SK-N-MC (cell line): ENCODE results near the gene SNX27.

ENCODE experiments used
- DNase-seq: peaks from one replicate; pipeline ENCODE4 v3.0.0-alpha.2; 2011; ENCODE audit warnings: low read depth, low spot score
- H3K27ac ChIP-seq: fragments of 200-600 bp; sonication (generic); 2 replicates; pipeline ENCODE4 v1.5.1; 2016; ENCODE audit warnings: mixed run types
- H3K36me3 ChIP-seq: fragments of 200-600 bp; sonication (generic); 2 replicates; pipeline ENCODE4 v1.6.1; 2017; ENCODE audit warnings: antibody characterized with exemption, low read length, mixed read lengths; ENCODE audit not compliant: insufficient read depth
- H3K4me3 ChIP-seq: fragments of 200-600 bp; sonication (generic); 2 replicates; pipeline ENCODE4 v1.5.1; 2016
- H3K9ac ChIP-seq: fragments of 200-600 bp; sonication (generic); 2 replicates; pipeline ENCODE4 v1.8.0; 2017; ENCODE audit warnings: mixed run types, mixed read lengths; ENCODE audit not compliant: insufficient read length
- H3K9me3 ChIP-seq: fragments of 200-600 bp; sonication (generic); 2 replicates; pipeline ENCODE4 v1.6.1; 2017; ENCODE audit warnings: low read depth, mild to moderate bottlenecking, antibody characterized with exemption, low read length, moderate library complexity, mixed read lengths
- EZH2 ChIP-seq: fragments of 200-600 bp; sonication (generic); IDR thresholded peaks from one replicate; pipeline ENCODE4 v1.6.1; 2017; ENCODE audit warnings: antibody characterized with exemption
- FOXP2 ChIP-seq: optimal IDR thresholded peaks from 2 replicates; pipeline ENCODE3; 2011; ENCODE audit warnings: mild to moderate bottlenecking, moderate library complexity; ENCODE audit not compliant: insufficient read depth; ENCODE audit errors: extremely low read length, control extremely low read depth
- POLR2AphosphoS5 ChIP-seq: IDR thresholded peaks from 2 replicates; pipeline ENCODE4 v1.6.1; 2012; ENCODE audit warnings: mild to moderate bottlenecking, low read depth, low read length, borderline replicate concordance

The SNX27 gene

GRCh38 chr1:151693057-151693651 is 81.3 kb downstream of the SNX27 start:
- TF ChIP-seq EZH2: no peak
- TF ChIP-seq POLR2AphosphoS5: no peak
- TF ChIP-seq FOXP2: no peak
- DNase-seq: no peak
- H3K36me3 ChIP-seq: peaks cover 21% of the 10 kb centered on the region
- no peak overlapping the region for H3K9ac ChIP-seq
- H3K4me3 ChIP-seq: no peak overlapping the region
- H3K27ac ChIP-seq: no peak overlapping the region
- H3K9me3 ChIP-seq: no peaks in the 10 kb centered on the region

GRCh38 chr1:151701515-151701914 is 89.7 kb downstream of the SNX27 start:
- no peak for DNase-seq
- Histone ChIP-seq H3K36me3 (peaks cover 19% of the 10 kb centered on the region), H3K27ac (no peak overlapping the region), H3K9me3 (no peaks in the 10 kb centered on the region), H3K4me3 (no peak overlapping the region), H3K9ac (no peak overlapping the region)
- TF ChIP-seq FOXP2 (no peak), POLR2AphosphoS5 (no peak), EZH2 (no peak)

GRCh38 chr1:151702936-151703335 is 91.1 kb downstream of the SNX27 start:
- Histone ChIP-seq H3K9ac (no peak overlapping the region), H3K27ac (no peak overlapping the region), H3K36me3 (peaks cover 19% of the 10 kb centered on the region), H3K9me3 (no peaks in the 10 kb centered on the region), H3K4me3 (no peak overlapping the region)
- TF ChIP-seq FOXP2 (no peak), EZH2 (no peak), POLR2AphosphoS5 (no peak)
- no peak for DNase-seq

- no peak overlapping the region for H3K4me3 ChIP-seq
- no peak overlapping the region for H3K9ac ChIP-seq
- TF ChIP-seq POLR2AphosphoS5 (no peak), EZH2 (no peak), FOXP2 (no peak)
- no peak overlapping the region for H3K27ac ChIP-seq
- H3K9me3 ChIP-seq: no peaks in the 10 kb centered on the region
- DNase-seq: no peak
- peaks cover 19% of the 10 kb centered on the region for H3K36me3 ChIP-seq
Observed at GRCh38 chr1:151703813-151704212, 92.0 kb downstream of the SNX27 start.

GRCh38 chr1:151704246-151704645 is 92.4 kb downstream of the SNX27 start:
- Histone ChIP-seq H3K9ac (no peak overlapping the region), H3K4me3 (no peak overlapping the region), H3K27ac (no peak overlapping the region)

GRCh38 chr1:151705146-151705545 is 93.3 kb downstream of the SNX27 start:
- Histone ChIP-seq H3K36me3 (peaks cover 8% of the 10 kb centered on the region), H3K9me3 (no peaks in the 10 kb centered on the region), H3K9ac (no peak overlapping the region), H3K27ac (no peak overlapping the region), H3K4me3 (no peak overlapping the region)
- TF ChIP-seq FOXP2 (no peak), POLR2AphosphoS5 (no peak), EZH2 (no peak)
- DNase-seq: no peak

More at GRCh38 chr1:151704246-151704645, 92.4 kb downstream of the SNX27 start:
- Histone ChIP-seq H3K9me3 (no peaks in the 10 kb centered on the region), H3K36me3 (peaks cover 14% of the 10 kb centered on the region)
- TF ChIP-seq FOXP2 (no peak), EZH2 (no peak), POLR2AphosphoS5 (no peak)
- no peak for DNase-seq

GRCh38 chr1:151705753-151706463 is 94.1 kb downstream of the SNX27 start:
- H3K9ac ChIP-seq: no peak overlapping the region
- no peak for DNase-seq
- H3K36me3 ChIP-seq: peaks cover 1% of the 10 kb centered on the region; the same call in 1 of the 2 replicates
- H3K9me3 ChIP-seq: no peaks in the 10 kb centered on the region
- H3K4me3 ChIP-seq: no peak overlapping the region
- TF ChIP-seq FOXP2: no peak
- no peak for TF ChIP-seq POLR2AphosphoS5
- no peak for TF ChIP-seq EZH2
- H3K27ac ChIP-seq: no peak overlapping the region

- no peak overlapping the region for H3K4me3 ChIP-seq
- no peaks in the 10 kb centered on the region for H3K9me3 ChIP-seq
- no peak overlapping the region for H3K27ac ChIP-seq
- H3K36me3 ChIP-seq: no peaks in the 10 kb centered on the region
- no peak overlapping the region for H3K9ac ChIP-seq
- TF ChIP-seq POLR2AphosphoS5 (no peak), FOXP2 (no peak), EZH2 (no peak)
- DNase-seq: no peak
Observed at GRCh38 chr1:151706464-151707415, 94.9 kb downstream of the SNX27 start.
